ENCODE results near the gene CD200R1L.

GRCh38 chr3:112811131-112811884 is 35.4 kb downstream of the CD200R1L start:
- TF ChIP-seq EZH2phosphoT487 (IDR thresholded peaks at IDR 0.05; ENCODE audit: insufficient read depth, low read depth) (no peak), EZH2 (IDR thresholded peaks at IDR 0.05; ENCODE audit: insufficient read depth, poor library complexity, severe bottlenecking) (no peak)

Measured in GM23248 (cell line).